ENCODE results near the gene MIOX. TPM values are rescaled to one million over a fixed set of nuclear protein-coding genes. Genes with fewer than 3 reads are reported as not detected.
A peak's percentile ranks its signal among the peaks of the same experiment; 100 is the strongest.

MIOX gene
- total RNA-seq, 1 experiment from 2014 or later: 0.12 TPM

- DNase-seq (ENCODE audit: low read depth): no peak
These were observed 32.0 kb upstream of the MIOX start for GRCh38 chr22:50454556-50455075.

- no peak for DNase-seq (ENCODE audit: low read depth)
These were observed 31.5 kb upstream of the MIOX start for GRCh38 chr22:50455201-50455600.

GRCh38 chr22:50456026-50456425 is 30.6 kb upstream of the MIOX start:
- no peak for DNase-seq (ENCODE audit: low read depth)

- DNase-seq (ENCODE audit: low read depth): no peak
These were observed 30.0 kb upstream of the MIOX start for GRCh38 chr22:50456466-50457234.

GRCh38 chr22:50459016-50459415 is 27.6 kb upstream of the MIOX start:
- no peak for DNase-seq (ENCODE audit: low read depth)

GRCh38 chr22:50459496-50460140 is 27.0 kb upstream of the MIOX start:
- no peak for DNase-seq (ENCODE audit: low read depth)

GRCh38 chr22:50460938-50461337 is 25.7 kb upstream of the MIOX start:
- DNase-seq (ENCODE audit: low read depth): no peak

GRCh38 chr22:50461536-50461935 is 25.1 kb upstream of the MIOX start:
- no peak for DNase-seq (ENCODE audit: low read depth)

GRCh38 chr22:50461979-50462540 is 24.6 kb upstream of the MIOX start:
- no peak for DNase-seq (ENCODE audit: low read depth)

- no peak for DNase-seq (ENCODE audit: low read depth)
These were observed 23.3 kb upstream of the MIOX start for GRCh38 chr22:50463188-50463900.

GRCh38 chr22:50464451-50464850 is 22.2 kb upstream of the MIOX start:
- no peak for DNase-seq (ENCODE audit: low read depth)

GRCh38 chr22:50465066-50465930 is 21.4 kb upstream of the MIOX start:
- DNase-seq (ENCODE audit: low read depth): no peak

- no peak for DNase-seq (ENCODE audit: low read depth)
These were observed 19.3 kb upstream of the MIOX start for GRCh38 chr22:50467341-50467740.

GRCh38 chr22:50467773-50468440 is 18.8 kb upstream of the MIOX start:
- DNase-seq (ENCODE audit: low read depth): no peak

GRCh38 chr22:50468626-50469025 is 18.0 kb upstream of the MIOX start:
- no peak for DNase-seq (ENCODE audit: low read depth)

GRCh38 chr22:50469377-50470305 is 17.0 kb upstream of the MIOX start:
- peak; percentile 69 for DNase-seq (ENCODE audit: low read depth)

- no peak for DNase-seq (ENCODE audit: low read depth)
These were observed 16.2 kb upstream of the MIOX start for GRCh38 chr22:50470491-50470890.

GRCh38 chr22:50471197-50471847 is 15.3 kb upstream of the MIOX start:
- no peak for DNase-seq (ENCODE audit: low read depth)

- DNase-seq (ENCODE audit: low read depth): no peak
These were observed 14.7 kb upstream of the MIOX start for GRCh38 chr22:50471962-50472361.

Measured in RPMI7951 (cell line).